SK-N-MC (cell line): ENCODE results near the gene NCOA1.

ENCODE experiments used
- EZH2 ChIP-seq: fragments of 200-600 bp; sonication (generic); IDR thresholded peaks from one replicate; pipeline ENCODE4 v1.6.1; 2017; ENCODE audit warnings: antibody characterized with exemption
- POLR2AphosphoS5 ChIP-seq: IDR thresholded peaks from 2 replicates; pipeline ENCODE4 v1.6.1; 2012; ENCODE audit warnings: mild to moderate bottlenecking, low read depth, low read length, borderline replicate concordance

GRCh38 chr2:24541621-24542020 is 50.6 kb downstream of the NCOA1 start:
- TF ChIP-seq POLR2AphosphoS5 (no peak), EZH2 (no peak)
